ENCODE results near the gene MTNR1B.

The MTNR1B gene

DNA sequence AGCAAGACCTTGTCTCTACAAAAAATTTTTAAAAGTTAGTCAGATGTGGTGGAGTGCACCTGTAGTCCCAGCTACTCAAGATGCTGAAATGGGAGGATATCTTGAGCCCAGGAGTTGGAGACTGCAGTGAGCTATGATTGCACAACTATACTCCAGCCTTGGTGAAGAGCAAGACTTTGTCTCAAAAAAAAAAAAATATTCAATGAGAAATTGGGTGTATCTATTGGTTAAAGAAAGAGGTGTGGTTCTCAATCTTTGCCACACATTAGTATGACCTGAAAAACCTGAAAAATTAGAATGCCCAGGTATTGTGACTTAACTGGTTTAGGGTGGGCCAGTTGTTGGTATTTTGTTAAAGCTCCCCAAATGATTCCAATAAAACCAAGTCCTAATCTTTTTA lies 32.4 kb downstream of the MTNR1B start:
- Mint-ChIP-seq H3K4me1 (ENCODE audit: low read depth) (no peaks in the 10 kb centered on the region), H3K27me3 (no peaks in the 10 kb centered on the region), H3K27ac (no peak overlapping the region), H3K9me3 (peaks cover 8% of the 10 kb centered on the region), H3K4me3 (no peak overlapping the region), H3K36me3 (ENCODE audit: low read depth) (no peaks in the 10 kb centered on the region)

DNA sequence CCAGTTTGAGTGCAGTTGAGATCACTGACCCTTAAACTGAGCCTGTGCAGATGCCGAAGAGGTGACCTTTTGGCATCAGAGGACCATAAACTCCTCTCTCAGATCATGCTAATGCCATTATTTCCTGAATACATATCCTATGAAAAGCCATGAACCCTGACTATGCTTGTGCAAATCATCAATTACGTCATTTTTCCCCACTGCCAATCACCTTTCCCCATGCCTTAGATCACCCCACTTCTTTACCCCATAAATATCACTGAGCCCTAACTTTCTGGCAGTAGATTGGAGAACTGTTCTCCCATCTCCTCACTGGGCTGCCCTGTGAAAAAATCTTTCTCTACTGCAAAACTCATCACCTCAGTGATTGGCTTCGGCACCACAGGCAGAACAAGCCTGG lies 32.9 kb downstream of the MTNR1B start:
- H3K9me3 Mint-ChIP-seq, result peaks cover 8% of the 10 kb centered on the region
- no peaks in the 10 kb centered on the region for H3K4me1 Mint-ChIP-seq (ENCODE audit: low read depth)
- no peaks in the 10 kb centered on the region for H3K36me3 Mint-ChIP-seq (ENCODE audit: low read depth)
- no peaks in the 10 kb centered on the region for H3K27me3 Mint-ChIP-seq
- no peak overlapping the region for H3K4me3 Mint-ChIP-seq
- no peak overlapping the region for H3K27ac Mint-ChIP-seq

DNA sequence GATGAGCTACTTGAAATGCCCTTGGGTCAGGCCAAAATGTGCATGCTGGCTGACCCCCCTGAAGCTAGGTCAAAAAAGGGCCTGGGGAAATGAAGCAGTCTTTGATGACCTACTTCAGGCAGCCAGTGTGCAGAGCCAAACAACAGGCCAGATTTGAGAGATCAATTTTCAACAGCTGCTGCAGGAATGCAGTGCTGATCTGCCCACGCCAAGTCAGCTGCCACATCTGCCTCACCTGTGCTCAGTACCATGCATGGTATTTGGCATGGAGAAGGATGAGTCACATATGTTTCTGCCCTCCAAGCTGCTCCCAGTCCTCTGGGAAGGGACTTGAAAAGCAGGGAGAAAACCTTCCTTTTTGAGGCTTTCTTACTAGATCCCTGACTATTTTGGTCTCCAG lies 35.8 kb downstream of the MTNR1B start:
- Mint-ChIP-seq H3K27me3 (no peaks in the 10 kb centered on the region), H3K9me3 (peaks cover 8% of the 10 kb centered on the region), H3K4me3 (no peak overlapping the region), H3K36me3 (ENCODE audit: low read depth) (no peaks in the 10 kb centered on the region), H3K27ac (no peak overlapping the region), H3K4me1 (ENCODE audit: low read depth) (no peaks in the 10 kb centered on the region)

DNA sequence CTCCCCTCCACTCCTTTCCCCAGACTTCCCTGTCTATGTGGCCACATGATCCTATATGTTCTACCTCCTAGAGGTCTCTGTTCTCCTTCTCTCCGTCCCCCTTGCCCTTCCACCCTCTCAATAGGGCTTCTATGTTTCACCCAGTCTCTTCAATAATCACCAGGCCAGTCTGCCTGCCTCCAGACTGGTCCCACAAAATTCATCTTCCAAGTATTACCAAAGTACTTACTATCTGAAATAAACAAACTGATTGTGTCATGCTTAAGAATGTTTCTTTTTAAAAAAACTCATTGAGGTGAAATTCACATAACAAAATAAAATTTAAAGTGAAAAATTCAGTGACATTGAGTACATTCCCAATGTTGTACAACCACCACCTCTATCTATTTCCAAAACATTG lies 44.2 kb downstream of the MTNR1B start:
- no peaks in the 10 kb centered on the region for H3K36me3 Mint-ChIP-seq (ENCODE audit: low read depth)

DNA sequence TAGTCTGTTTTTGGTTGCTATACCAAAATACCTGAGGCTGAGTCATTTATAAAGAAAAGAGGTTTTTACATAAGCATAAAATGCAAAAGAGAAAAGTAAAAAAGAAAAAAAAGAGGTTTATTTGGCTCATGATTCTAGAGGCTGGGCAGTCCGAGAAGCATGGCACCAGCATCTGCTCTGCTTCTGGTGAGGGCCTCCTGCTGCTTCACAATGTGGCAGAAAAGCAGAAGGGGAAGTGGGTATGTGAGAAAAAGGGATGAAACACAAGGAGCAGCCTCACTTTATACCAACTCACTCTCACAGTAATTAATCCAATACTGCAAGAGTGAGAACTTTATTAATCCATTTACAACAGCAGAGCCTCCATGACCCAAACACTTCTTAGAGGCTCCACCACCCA lies 47.1 kb downstream of the MTNR1B start:
- H3K36me3 Mint-ChIP-seq (ENCODE audit: low read depth), result no peaks in the 10 kb centered on the region

More for the DNA sequence above, 44.2 kb downstream of the MTNR1B start:
- H3K4me3 Mint-ChIP-seq, result no peak overlapping the region
- peaks cover 9% of the 10 kb centered on the region for H3K27me3 Mint-ChIP-seq
- no peaks in the 10 kb centered on the region for H3K4me1 Mint-ChIP-seq (ENCODE audit: low read depth)
- H3K9me3 Mint-ChIP-seq, result peaks cover 6% of the 10 kb centered on the region
- H3K27ac Mint-ChIP-seq, result no peak overlapping the region

DNA sequence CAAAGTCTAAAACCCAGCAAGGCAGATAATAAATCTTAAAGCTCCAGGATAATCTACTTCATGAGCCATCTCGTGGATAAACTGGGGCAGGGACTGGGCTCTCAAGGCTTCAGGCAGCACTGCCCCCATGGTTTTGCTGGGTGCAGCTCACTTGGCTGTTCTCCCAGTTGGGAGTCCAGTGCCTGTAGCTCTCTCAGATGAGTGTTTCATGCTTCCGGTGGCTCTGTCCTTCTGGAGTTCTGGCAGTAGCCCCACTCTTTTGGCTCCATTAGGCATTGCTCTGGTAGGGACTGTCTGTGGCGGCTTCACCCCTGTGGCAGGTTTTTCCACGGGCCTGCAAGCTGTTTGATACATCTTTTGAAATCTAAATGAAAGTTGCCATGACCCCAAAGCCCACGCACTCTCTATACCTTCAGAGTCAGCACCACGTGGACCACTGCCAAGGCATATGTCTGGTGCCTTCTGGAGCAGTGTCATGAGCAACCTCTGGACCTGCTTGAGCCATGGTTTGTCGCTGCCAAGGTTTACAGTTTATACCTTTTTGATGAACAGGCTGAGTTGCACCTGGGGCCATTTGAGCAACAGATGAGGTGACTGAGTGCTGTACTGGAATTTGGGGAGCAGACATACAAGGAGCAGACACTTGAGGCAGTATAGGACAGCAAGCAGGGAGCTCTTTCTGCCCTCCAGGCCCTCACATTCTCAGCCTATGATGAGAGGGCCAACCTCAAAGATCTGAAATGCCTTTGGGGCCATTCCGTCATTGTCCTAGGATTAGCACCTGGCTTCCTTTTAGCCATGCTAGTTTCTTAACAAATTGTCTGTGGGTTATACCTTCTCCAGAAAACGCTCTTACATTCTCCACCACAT lies 48.6 kb downstream of the MTNR1B start:
- Mint-ChIP-seq H3K4me1 (ENCODE audit: low read depth) (no peaks in the 10 kb centered on the region), H3K36me3 (ENCODE audit: low read depth) (no peaks in the 10 kb centered on the region), H3K27ac (no peak overlapping the region), H3K9me3 (peaks cover 6% of the 10 kb centered on the region), H3K27me3 (peaks cover 15% of the 10 kb centered on the region), H3K4me3 (no peak overlapping the region)

More for the DNA sequence above, 47.1 kb downstream of the MTNR1B start:
- Mint-ChIP-seq H3K27ac (no peak overlapping the region), H3K27me3 (peaks cover 15% of the 10 kb centered on the region), H3K4me1 (ENCODE audit: low read depth) (no peaks in the 10 kb centered on the region), H3K9me3 (peaks cover 6% of the 10 kb centered on the region), H3K4me3 (no peak overlapping the region)

DNA sequence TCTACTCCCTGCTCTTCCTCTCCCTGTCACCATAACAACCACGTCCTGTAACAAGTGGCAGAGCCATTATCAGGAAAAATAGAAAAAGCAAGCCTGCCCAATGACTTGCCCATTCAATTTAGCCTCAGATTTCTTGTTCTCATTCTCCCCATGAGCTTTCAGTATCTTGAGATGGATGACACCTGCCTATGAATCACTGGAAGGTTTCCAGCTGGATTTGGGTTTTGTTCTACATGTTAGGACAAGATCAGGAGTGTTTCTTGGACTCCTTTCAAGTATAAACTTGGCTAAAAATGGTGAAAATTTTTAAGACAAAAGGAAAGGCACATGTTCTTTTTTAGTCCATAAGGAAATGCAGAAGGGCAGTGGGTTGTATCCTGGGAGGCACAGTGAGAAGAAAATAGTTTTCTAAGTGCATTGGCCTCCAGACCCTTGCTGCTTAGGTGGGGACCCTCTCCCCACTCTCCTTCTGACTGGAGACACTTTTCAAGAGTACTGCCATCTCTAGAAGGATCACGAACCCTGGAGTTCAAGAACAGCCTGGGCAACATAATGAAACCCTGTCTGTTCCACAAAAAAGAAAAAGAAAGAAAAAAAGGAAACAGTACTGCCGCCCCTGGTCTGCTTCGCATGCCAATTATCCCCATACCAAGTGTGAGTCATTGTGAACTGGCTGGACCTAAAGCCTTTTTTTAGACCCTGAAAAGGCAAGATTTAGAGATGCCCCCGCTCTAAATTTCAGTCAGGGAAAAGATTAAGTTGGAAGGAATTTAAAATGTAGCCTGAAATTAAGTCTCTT lies 51.0 kb downstream of the MTNR1B start:
- no peaks in the 10 kb centered on the region for H3K36me3 Mint-ChIP-seq (ENCODE audit: low read depth)
- H3K27me3 Mint-ChIP-seq, result peaks cover 15% of the 10 kb centered on the region
- H3K9me3 Mint-ChIP-seq, result peaks cover 6% of the 10 kb centered on the region
- H3K4me3 Mint-ChIP-seq, result no peak overlapping the region
- no peaks in the 10 kb centered on the region for H3K4me1 Mint-ChIP-seq (ENCODE audit: low read depth)
- no peak overlapping the region for H3K27ac Mint-ChIP-seq

DNA sequence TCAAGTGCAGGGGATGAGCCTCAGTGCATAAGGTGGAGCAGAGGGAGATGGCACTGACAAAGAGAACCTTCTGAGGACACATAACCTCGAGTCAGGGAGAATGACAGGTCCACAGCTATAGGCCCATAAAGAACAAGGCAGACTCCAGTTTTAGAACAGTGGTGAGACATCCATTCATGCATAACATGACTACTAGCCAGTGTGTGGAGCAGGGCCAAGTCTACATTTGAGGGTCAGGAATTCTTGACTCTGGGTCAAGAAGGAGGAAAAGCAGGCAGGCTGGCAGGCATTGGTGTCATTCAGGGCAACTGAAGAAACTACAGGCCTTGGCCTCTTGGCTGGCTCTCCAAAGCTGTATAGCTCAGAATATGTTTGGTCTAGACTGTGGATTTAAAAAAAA lies 54.9 kb downstream of the MTNR1B start:
- Mint-ChIP-seq H3K27ac (no peak overlapping the region), H3K36me3 (ENCODE audit: low read depth) (no peaks in the 10 kb centered on the region), H3K9me3 (no peaks in the 10 kb centered on the region), H3K4me1 (ENCODE audit: low read depth) (no peaks in the 10 kb centered on the region), H3K4me3 (no peak overlapping the region), H3K27me3 (peaks cover 5% of the 10 kb centered on the region)

DNA sequence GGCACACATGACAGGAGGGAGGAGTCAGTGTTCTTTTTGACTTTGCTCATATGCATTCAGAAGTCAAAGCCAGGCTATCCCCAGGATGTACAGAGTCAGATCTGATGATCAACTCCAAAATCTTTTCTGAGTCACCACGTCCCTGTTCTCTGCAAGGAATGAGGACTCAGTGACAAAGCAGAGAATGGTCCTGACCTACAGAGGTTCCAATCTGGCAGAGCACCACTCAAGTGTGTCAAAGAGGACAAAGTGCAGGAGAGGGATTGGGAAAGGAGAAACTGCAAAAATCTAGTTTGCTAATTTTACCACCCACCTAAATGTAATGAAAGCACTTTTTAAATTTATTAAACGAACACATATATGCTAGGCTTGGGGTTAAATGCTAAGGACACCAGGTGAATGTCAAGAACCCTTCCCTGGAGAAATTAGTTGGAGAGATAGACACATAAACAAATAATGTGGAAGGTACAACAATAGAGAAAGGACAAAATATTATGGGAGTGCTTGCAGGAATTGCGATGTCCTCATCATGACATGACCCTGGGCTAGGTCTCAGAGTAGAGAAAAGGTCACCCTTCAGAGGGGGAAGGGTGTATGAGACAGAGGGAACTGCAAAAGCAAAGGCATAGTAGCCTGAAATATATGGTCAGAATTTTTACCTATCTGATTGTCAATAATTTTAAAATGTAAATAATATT lies 56.3 kb downstream of the MTNR1B start:
- Mint-ChIP-seq H3K27ac (no peak overlapping the region), H3K4me1 (ENCODE audit: low read depth) (no peaks in the 10 kb centered on the region), H3K36me3 (ENCODE audit: low read depth) (no peaks in the 10 kb centered on the region), H3K4me3 (no peak overlapping the region), H3K27me3 (peaks cover 5% of the 10 kb centered on the region), H3K9me3 (no peaks in the 10 kb centered on the region)

DNA sequence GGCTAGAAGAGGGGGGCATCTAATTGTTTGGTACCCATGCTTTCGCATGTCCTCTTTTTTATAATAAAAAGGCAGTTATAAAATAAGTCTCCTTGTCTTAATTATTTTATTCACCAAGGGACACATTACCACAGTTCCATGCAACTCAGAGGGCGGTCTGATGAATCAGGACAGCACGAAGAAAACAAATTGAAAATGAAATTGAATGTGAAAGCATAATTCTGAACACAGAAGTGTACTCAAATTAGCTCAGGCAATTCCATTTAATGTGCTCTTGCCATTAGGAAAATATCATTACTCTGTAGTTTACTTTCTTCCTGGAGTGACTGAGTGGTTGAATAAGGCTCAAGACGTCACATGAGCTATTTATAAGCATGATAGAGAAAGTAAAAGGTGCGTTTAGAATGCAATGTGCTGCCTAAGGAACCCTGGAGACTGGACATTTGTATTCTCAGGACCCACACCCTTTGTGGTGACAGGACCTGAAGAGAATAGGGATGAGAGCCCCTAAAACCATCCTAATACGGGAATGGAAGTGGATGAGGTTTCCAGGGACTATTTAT lies 59.6 kb downstream of the MTNR1B start:
- no peaks in the 10 kb centered on the region for H3K4me1 Mint-ChIP-seq (ENCODE audit: low read depth)
- H3K36me3 Mint-ChIP-seq (ENCODE audit: low read depth), result no peaks in the 10 kb centered on the region
- no peaks in the 10 kb centered on the region for H3K9me3 Mint-ChIP-seq
- no peak overlapping the region for H3K4me3 Mint-ChIP-seq
- H3K27me3 Mint-ChIP-seq, result no peaks in the 10 kb centered on the region
- no peak overlapping the region for H3K27ac Mint-ChIP-seq

DNA sequence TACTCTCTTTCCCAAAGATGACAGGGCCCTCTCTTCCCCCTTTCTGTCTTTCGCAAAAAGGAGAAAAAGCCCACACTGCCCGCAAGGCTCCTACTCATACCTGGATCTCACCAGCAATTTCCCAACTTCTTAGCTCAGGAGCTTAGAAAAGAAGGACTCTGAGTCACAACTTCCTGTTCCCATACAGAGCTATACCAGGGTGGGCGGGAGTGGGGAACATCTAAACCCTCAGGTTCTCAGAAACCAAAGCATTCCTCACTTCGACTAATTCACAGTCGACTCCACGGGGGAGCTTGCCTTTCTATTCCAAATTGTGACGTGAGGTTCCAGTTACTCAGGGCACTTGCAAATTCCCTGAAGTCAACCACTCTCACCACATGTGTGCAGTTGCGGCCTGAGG lies 61.9 kb downstream of the MTNR1B start:
- no peak overlapping the region for H3K27ac Mint-ChIP-seq
- H3K9me3 Mint-ChIP-seq, result no peaks in the 10 kb centered on the region
- no peaks in the 10 kb centered on the region for H3K4me1 Mint-ChIP-seq (ENCODE audit: low read depth)
- no peaks in the 10 kb centered on the region for H3K36me3 Mint-ChIP-seq (ENCODE audit: low read depth)
- no peaks in the 10 kb centered on the region for H3K27me3 Mint-ChIP-seq
- no peak overlapping the region for H3K4me3 Mint-ChIP-seq
